CD4-positive, alpha-beta memory T cell (primary cell): ENCODE data around the gene SOX6. TPM values are rescaled to one million over a fixed set of nuclear protein-coding genes. Genes with fewer than 3 reads are reported as not detected.

ENCODE experiments used
- CTCF ChIA-PET: fragments of 350-600 bp; sonication (Branson Sonifier 250); formaldehyde crosslinking; loops from one replicate; lab custom pipeline; 2021; ENCODE audit warnings: inconsistent platforms; ENCODE audit not compliant: partially characterized antibody; lab: Charles Lee
- POLR2A ChIA-PET: fragments of 350-600 bp; sonication (Branson Sonifier 250); formaldehyde crosslinking; loops from one replicate; lab custom pipeline; 2021; ENCODE audit not compliant: partially characterized antibody; lab: Charles Lee
- DNase-seq, 5 donors: peaks; one replicate each; pipeline versions ENCODE4 v3.0.0 to v3.0.0-alpha.2; 2020 to 2022; ENCODE audit warnings: mixed read lengths in 1 of 5
- H3K27ac ChIP-seq: one replicate; pipeline ENCODE4 v1.7.0; 2013; ENCODE audit warnings: low read depth, low read length
- H3K27me3 ChIP-seq: 2 replicates; pipeline ENCODE4 v1.7.0; 2013; ENCODE audit warnings: mild to moderate bottlenecking, low read length, moderate library complexity; ENCODE audit not compliant: insufficient read depth
- H3K36me3 ChIP-seq: 2 replicates; pipeline ENCODE4 v1.7.0; 2013; ENCODE audit warnings: mild to moderate bottlenecking, low read length, moderate library complexity; ENCODE audit not compliant: insufficient read depth
- H3K4me1 ChIP-seq: 2 replicates; pipeline ENCODE4 v1.7.0; 2013; ENCODE audit warnings: mild to moderate bottlenecking, low read length, moderate library complexity; ENCODE audit not compliant: insufficient read depth
- H3K4me3 ChIP-seq, 2 donors: one replicate each; pipeline ENCODE4 v1.7.0; 2013; ENCODE audit warnings: low read length in 2 of 2, mild to moderate bottlenecking in 1 of 2
- H3K9me3 ChIP-seq, 2 donors: one replicate each; pipeline ENCODE4 v1.7.0; 2013; ENCODE audit warnings: low read length in 2 of 2, control low read depth in 1 of 2; ENCODE audit not compliant: control insufficient read depth in 1 of 2
- H3K27ac Mint-ChIP-seq, 7 donors: one replicate each; pipeline ENCODE4 v1.8.0; 2020 to 2021; ENCODE audit warnings: mixed read lengths in 7 of 7, mild to moderate bottlenecking in 6 of 7, inconsistent platforms in 3 of 7, moderate library complexity in 3 of 7
- H3K27me3 Mint-ChIP-seq, 2 donors: one replicate each; pipeline ENCODE4 v1.8.0; 2020 to 2021; ENCODE audit warnings: mixed read lengths in 2 of 2
- H3K36me3 Mint-ChIP-seq, 2 donors: one replicate each; pipeline ENCODE4 v1.8.0; 2020 to 2021; ENCODE audit warnings: mixed read lengths in 2 of 2, inconsistent platforms in 1 of 2, mild to moderate bottlenecking in 1 of 2
- H3K4me1 Mint-ChIP-seq, 4 donors: one replicate each; pipeline ENCODE4 v1.8.0; 2020 to 2021; ENCODE audit warnings: mixed read lengths in 4 of 4, mild to moderate bottlenecking in 1 of 4
- H3K4me3 Mint-ChIP-seq, 8 donors: one replicate each; pipeline ENCODE4 v1.8.0; 2020 to 2021; ENCODE audit warnings: mixed read lengths in 8 of 8, mild to moderate bottlenecking in 7 of 8, moderate library complexity in 6 of 8, inconsistent platforms in 3 of 8
- H3K9me3 Mint-ChIP-seq, 8 donors: one replicate each; pipeline ENCODE4 v1.8.0; 2020 to 2021; ENCODE audit warnings: mixed read lengths in 8 of 8, mild to moderate bottlenecking in 5 of 8, inconsistent platforms in 3 of 8, moderate library complexity in 1 of 8
- intact Hi-C: fragments of 100-400 bp; cut with micrococcal nuclease; formaldehyde crosslinking; loops from one replicate; pipeline ENCODE4 v1.15.1; 2023
- polyA plus RNA-seq, 2 donors: library from polyadenylated mRNA; unstranded; fragments of 300-500 nt; fragmentation: Illumina TruSeq; gene quantifications; one replicate each; pipeline ENCODE4 v1.2.3, GENCODE V29; 2021
- total RNA-seq, 2 experiments: library from RNA; stranded (reverse); gene quantifications; one replicate each; pipeline ENCODE4 v1.2.3, GENCODE V29; 2021

Gene SOX6
- total and polyA plus RNA-seq, 4 experiments from 2014 or later, result not detected

GRCh38 chr11:16166571-16166970 is 189.8 kb downstream of the SOX6 start:
- CTCF ChIA-PET, result no interaction called here
- no peaks in the 10 kb centered on the region for H3K27me3 Mint-ChIP-seq
- H3K27ac Mint-ChIP-seq, result no peak overlapping the region
- H3K4me1 ChIP-seq, result no peaks in the 10 kb centered on the region
- no peak overlapping the region for H3K4me3 ChIP-seq
- no peaks in the 10 kb centered on the region for H3K9me3 ChIP-seq
- H3K36me3 Mint-ChIP-seq, result no peaks in the 10 kb centered on the region
- H3K36me3 ChIP-seq, result no peaks in the 10 kb centered on the region
- POLR2A ChIA-PET, result no interaction called here
- H3K9me3 Mint-ChIP-seq, result peaks cover 0 to 7% (median 0%) of the 10 kb centered on the region in 8 donors
- H3K27ac ChIP-seq, result no peak overlapping the region
- H3K4me3 Mint-ChIP-seq, result no peak overlapping the region
- H3K27me3 ChIP-seq, result no peaks in the 10 kb centered on the region
- intact Hi-C loops, result no loop called here
- no peak for DNase-seq
- H3K4me1 Mint-ChIP-seq, result no peaks in the 10 kb centered on the region

- Mint-ChIP-seq H3K9me3 (peaks cover 0 to 7% (median 2%) of the 10 kb centered on the region in 8 donors), H3K27ac (no peak overlapping the region), H3K27me3 (no peaks in the 10 kb centered on the region), H3K36me3 (no peaks in the 10 kb centered on the region), H3K4me3 (no peak overlapping the region), H3K4me1 (no peaks in the 10 kb centered on the region)
- no peaks in the 10 kb centered on the region for H3K27me3 ChIP-seq
- CTCF ChIA-PET, result no interaction called here
- no peak for DNase-seq
- no peaks in the 10 kb centered on the region for H3K4me1 ChIP-seq
- POLR2A ChIA-PET, result no interaction called here
- H3K9me3 ChIP-seq, result no peaks in the 10 kb centered on the region
- H3K36me3 ChIP-seq, result no peaks in the 10 kb centered on the region
- H3K27ac ChIP-seq, result no peak overlapping the region
- intact Hi-C loops, result no loop called here
- H3K4me3 ChIP-seq, result no peak overlapping the region
Measured at GRCh38 chr11:16160146-16160545, 196.2 kb downstream of the SOX6 start.

- no peak overlapping the region for H3K27ac ChIP-seq
- H3K4me1 ChIP-seq, result no peaks in the 10 kb centered on the region
- Mint-ChIP-seq H3K27me3 (no peaks in the 10 kb centered on the region), H3K4me3 (no peak overlapping the region), H3K27ac (no peak overlapping the region), H3K4me1 (no peaks in the 10 kb centered on the region), H3K9me3 (peaks cover 0 to 6% (median 2%) of the 10 kb centered on the region in 8 donors), H3K36me3 (no peaks in the 10 kb centered on the region)
- no peaks in the 10 kb centered on the region for H3K27me3 ChIP-seq
- ChIA-PET CTCF (no interaction called here), POLR2A (no interaction called here)
- H3K9me3 ChIP-seq, result no peaks in the 10 kb centered on the region
- no peak overlapping the region for H3K4me3 ChIP-seq
- DNase-seq, result no peak
- intact Hi-C loops, result no loop called here
- H3K36me3 ChIP-seq, result no peaks in the 10 kb centered on the region
Measured at GRCh38 chr11:16158426-16158994, 197.8 kb downstream of the SOX6 start.

- CTCF ChIA-PET, result no interaction called here
- no peak for DNase-seq
- peaks cover 0 to 4% (median 3%) of the 10 kb centered on the region in 8 donors for H3K9me3 Mint-ChIP-seq
- H3K4me1 ChIP-seq, result no peaks in the 10 kb centered on the region
- H3K36me3 Mint-ChIP-seq, result no peaks in the 10 kb centered on the region
- no peak overlapping the region for H3K27ac ChIP-seq
- H3K27me3 ChIP-seq, result no peaks in the 10 kb centered on the region
- H3K36me3 ChIP-seq, result no peaks in the 10 kb centered on the region
- no peak overlapping the region for H3K4me3 ChIP-seq
- H3K9me3 ChIP-seq, result no peaks in the 10 kb centered on the region
- intact Hi-C loops, result no loop called here
- H3K27ac Mint-ChIP-seq, result no peak overlapping the region
- H3K4me3 Mint-ChIP-seq, result no peak overlapping the region
- H3K4me1 Mint-ChIP-seq, result no peaks in the 10 kb centered on the region
- POLR2A ChIA-PET, result no interaction called here
- H3K27me3 Mint-ChIP-seq, result no peaks in the 10 kb centered on the region
Measured at GRCh38 chr11:16157327-16157726, 199.0 kb downstream of the SOX6 start.

- no peaks in the 10 kb centered on the region for H3K4me1 ChIP-seq
- Mint-ChIP-seq H3K36me3 (no peaks in the 10 kb centered on the region), H3K4me1 (no peaks in the 10 kb centered on the region), H3K9me3 (peaks cover 0 to 5% (median 3%) of the 10 kb centered on the region in 8 donors), H3K4me3 (no peak overlapping the region), H3K27me3 (no peaks in the 10 kb centered on the region), H3K27ac (no peak overlapping the region)
- no peak overlapping the region for H3K27ac ChIP-seq
- CTCF ChIA-PET, result no interaction called here
- H3K9me3 ChIP-seq, result no peaks in the 10 kb centered on the region
- POLR2A ChIA-PET, result no interaction called here
- H3K27me3 ChIP-seq, result no peaks in the 10 kb centered on the region
- intact Hi-C loops, result no loop called here
- no peaks in the 10 kb centered on the region for H3K36me3 ChIP-seq
- no peak overlapping the region for H3K4me3 ChIP-seq
- no peak for DNase-seq
Measured at GRCh38 chr11:16155448-16155847, 200.9 kb downstream of the SOX6 start.

- Mint-ChIP-seq H3K27ac (no peak overlapping the region), H3K36me3 (no peaks in the 10 kb centered on the region), H3K4me3 (no peak overlapping the region), H3K9me3 (peaks cover 0 to 7% (median 3%) of the 10 kb centered on the region in 8 donors), H3K4me1 (no peaks in the 10 kb centered on the region), H3K27me3 (no peaks in the 10 kb centered on the region)
- H3K4me1 ChIP-seq, result no peaks in the 10 kb centered on the region
- no peak overlapping the region for H3K4me3 ChIP-seq
- no peaks in the 10 kb centered on the region for H3K36me3 ChIP-seq
- POLR2A ChIA-PET, result no interaction called here
- no peak overlapping the region for H3K27ac ChIP-seq
- CTCF ChIA-PET, result no interaction called here
- H3K27me3 ChIP-seq, result no peaks in the 10 kb centered on the region
- H3K9me3 ChIP-seq, result no peaks in the 10 kb centered on the region
- no peak for DNase-seq
- intact Hi-C loops, result no loop called here
Measured at GRCh38 chr11:16154715-16155396, 201.5 kb downstream of the SOX6 start.

GRCh38 chr11:16153951-16154350 is 202.4 kb downstream of the SOX6 start:
- DNase-seq, result no peak
- intact Hi-C loops, result no loop called here

More at GRCh38 chr11:16153951-16154350, 202.4 kb downstream of the SOX6 start:
- Histone ChIP-seq H3K27ac (no peak overlapping the region), H3K36me3 (no peaks in the 10 kb centered on the region), H3K27me3 (no peaks in the 10 kb centered on the region), H3K4me3 (no peak overlapping the region), H3K4me1 (no peaks in the 10 kb centered on the region), H3K9me3 (no peaks in the 10 kb centered on the region)
- H3K36me3 Mint-ChIP-seq, result no peaks in the 10 kb centered on the region
- no peak overlapping the region for H3K4me3 Mint-ChIP-seq
- peaks cover 0 to 10% (median 3%) of the 10 kb centered on the region in 8 donors for H3K9me3 Mint-ChIP-seq
- POLR2A ChIA-PET, result no interaction called here
- H3K4me1 Mint-ChIP-seq, result no peaks in the 10 kb centered on the region
- no peak overlapping the region for H3K27ac Mint-ChIP-seq
- CTCF ChIA-PET, result no interaction called here
- no peaks in the 10 kb centered on the region for H3K27me3 Mint-ChIP-seq
